Measurements from ENCODE around the gene ADAMTSL3.

Gene ADAMTSL3

GRCh38 chr15:83764201-83764838, 110.4 kb downstream of the ADAMTSL3 start:
- no peak for DNase-seq

DNA sequence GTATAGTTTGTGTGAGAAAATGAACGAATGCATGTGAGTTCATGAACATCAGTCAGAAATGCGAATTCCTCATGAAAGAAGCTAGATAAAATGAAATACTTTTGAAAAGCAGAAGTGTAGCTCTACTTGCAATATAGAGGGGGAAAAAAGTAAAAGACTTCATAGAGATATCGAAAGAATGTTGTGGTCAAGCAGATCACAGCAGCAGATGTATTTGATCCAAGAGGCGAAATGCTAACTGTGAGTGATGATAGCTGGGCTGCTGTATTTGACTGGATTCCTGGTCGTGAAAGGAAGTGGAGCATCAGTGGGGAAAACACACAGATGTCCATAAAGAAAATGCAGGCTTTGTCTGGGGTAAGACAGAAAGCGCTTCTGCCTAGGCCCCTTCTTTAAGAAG, 112.4 kb downstream of the ADAMTSL3 start:
- DNase-seq, result no peak

- no peak for DNase-seq
Observed at GRCh38 chr15:83767741-83768140, 113.8 kb downstream of the ADAMTSL3 start.

DNA sequence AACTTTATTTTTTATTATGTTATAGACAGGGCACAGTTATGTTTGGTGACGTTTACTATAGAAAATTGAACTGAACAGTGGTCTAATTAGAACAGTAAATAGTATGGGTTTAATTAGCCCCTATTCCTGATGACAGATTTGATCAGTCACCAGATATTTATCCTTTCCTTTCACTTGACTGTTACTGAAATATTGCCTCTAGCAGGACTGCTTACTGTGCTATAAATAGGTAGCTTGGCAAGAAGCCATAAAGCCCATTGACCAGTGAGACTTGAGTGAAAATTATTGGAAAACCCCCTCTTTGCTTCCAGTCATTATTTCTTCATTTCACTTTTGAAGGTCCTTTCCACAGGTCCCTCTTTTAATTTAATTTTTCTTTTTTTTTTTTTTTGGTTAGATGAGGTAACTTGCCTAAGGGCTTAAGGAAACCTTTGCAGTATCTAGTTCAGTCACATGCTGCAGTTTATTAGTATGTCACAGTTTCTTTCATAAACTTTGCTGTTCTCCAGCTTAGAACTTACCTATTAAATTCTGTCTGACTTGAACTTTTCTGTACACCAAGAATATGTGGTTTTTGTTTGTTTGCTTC, 115.6 kb downstream of the ADAMTSL3 start:
- DNase-seq, result no peak

- no peak for DNase-seq
Observed at GRCh38 chr15:83775738-83776137, 121.8 kb downstream of the ADAMTSL3 start.

GRCh38 chr15:83776986-83777385, 123.1 kb downstream of the ADAMTSL3 start:
- no peak for DNase-seq

GRCh38 chr15:83783227-83783626, 129.3 kb downstream of the ADAMTSL3 start:
- DNase-seq, result no peak

- DNase-seq, result no peak
Observed at GRCh38 chr15:83784975-83785374, 131.1 kb downstream of the ADAMTSL3 start.

GRCh38 chr15:83786336-83786735, 132.4 kb downstream of the ADAMTSL3 start:
- no peak for DNase-seq

DNA sequence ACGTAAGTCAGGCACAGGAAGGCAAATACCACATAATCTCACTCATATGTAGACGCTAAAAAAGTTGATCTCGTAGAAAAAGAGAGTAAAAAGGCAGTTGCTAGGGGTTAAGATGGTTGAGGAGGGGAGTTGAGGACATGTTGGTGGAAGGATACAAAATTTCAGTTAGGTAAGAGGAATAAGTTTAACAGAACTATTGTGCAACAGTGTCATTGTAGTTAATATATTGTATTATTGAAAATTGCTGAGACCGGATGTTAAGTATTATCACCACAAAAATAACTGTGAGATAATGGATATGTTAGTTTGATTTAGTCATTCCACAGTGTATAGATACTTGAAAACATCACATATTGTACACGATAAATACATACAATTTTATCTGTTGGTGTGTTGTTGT, 139.1 kb downstream of the ADAMTSL3 start:
- DNase-seq, result no peak

DNA sequence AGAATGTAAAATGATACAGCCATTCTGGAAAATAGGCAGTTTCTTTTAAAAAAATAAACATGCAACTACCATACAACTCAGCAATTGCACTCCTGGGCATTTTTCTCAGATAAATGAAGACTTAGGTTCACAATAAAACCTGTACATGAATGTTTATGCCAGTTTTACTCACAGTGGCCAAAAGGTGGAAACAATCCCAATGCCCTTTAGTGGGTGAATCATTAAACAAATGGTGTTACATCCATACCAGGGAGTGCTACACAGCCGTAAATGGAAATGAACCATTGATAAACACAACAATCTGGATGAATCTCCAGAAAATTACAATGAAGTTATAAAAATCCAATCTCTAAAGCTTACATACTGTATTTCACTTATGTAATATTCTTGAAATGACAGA, 140.3 kb downstream of the ADAMTSL3 start:
- DNase-seq, result no peak

- DNase-seq, result no peak
Observed at GRCh38 chr15:83809345-83809744, 155.4 kb downstream of the ADAMTSL3 start.

DNA sequence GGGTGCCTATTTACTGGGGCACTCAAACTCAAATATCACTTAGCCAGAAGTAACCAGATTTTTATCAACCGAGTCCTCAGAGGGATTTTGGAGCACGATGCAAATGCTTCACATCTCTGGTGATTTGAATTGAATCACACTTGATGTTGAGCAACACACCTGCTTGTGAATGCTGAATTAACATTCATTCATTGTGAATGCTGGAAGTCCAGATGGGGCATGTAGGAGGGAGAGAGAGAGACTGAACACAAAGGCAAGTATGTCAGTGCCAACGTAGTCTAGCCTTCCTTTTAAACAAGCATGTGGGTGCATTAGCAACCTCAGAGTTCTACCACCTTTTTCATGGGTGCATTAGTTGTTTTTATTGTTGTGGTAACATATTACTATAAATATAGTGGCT, 156.2 kb downstream of the ADAMTSL3 start:
- DNase-seq, result no peak

DNA sequence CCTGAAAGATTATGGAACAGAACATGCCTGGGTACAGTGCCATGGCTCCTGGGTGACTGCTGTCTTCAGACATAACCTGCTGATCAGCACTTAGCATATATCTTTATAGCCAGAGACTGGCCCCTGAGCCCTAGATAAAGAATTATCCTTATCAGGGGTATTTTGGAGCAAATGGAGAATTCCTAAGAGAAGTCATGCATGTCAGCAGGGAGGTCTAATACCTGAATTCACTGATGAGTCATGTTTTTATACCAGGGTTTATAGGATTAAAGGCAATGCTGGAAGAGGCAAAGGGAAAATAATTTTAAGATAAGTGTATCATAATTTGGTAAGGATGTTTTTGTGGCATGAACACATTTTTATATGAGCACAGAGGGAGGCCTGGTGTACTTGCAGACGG, 159.8 kb downstream of the ADAMTSL3 start:
- no peak for DNase-seq

DNA sequence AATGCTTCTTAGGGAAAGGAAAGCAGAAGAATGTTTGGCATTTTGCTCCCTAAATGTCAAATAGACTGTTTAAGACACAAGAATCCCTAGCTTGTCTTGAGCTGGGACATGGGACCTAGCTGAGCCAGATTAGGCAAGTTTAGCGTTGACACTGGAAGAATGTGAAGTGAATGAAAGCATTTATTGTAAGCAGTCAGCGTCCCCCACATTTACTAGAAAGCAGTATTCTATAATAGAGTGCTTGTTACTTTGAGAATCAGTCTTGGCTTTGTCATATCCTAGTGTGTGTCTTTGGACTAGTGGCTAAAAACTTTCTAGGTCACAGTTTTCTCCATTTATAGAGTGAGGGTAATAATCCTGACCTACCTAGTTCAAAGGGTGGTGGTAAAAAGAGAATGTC, 161.6 kb downstream of the ADAMTSL3 start:
- DNase-seq, result no peak

DNA sequence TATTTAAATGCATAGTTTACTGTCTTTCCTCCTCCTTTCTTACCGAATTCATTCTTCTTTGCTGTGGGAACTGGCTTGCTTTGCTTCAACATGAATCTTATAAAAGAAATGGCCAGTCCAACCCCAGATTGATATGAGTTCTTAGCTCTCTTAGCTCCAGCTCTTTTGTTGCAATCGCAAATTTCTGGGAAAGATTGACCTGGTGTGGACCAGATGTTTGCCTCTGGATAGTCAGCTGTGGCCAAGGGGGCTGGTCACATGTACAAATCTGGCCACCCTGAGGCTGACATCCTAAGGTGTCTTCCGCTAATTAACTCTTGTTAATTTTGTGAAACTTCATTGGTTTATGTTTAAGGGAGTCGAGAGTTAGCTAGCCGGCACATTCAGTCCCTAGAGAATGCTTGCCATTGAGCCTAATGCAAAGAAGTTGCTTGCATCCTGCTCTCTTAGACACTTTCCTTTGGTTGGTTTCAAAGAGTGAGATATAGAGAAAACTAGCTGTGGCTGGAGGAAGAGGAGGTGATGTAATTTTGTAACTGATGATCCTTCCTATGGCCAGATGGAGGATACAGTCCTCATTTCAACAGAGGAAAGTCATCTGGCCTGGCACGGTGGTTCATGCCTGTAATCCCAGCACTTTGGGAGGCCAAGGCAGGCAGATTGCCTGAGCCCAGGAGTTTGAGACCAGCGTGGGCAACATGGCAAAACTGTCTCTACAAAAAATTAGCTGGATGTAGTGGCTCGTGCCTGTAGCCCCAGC, 162.4 kb downstream of the ADAMTSL3 start:
- no peak for DNase-seq

- no peak for DNase-seq
Observed at GRCh38 chr15:83818591-83818990, 164.7 kb downstream of the ADAMTSL3 start.

- no peak for DNase-seq
Observed at GRCh38 chr15:83830381-83830780, 176.5 kb downstream of the ADAMTSL3 start.

- DNase-seq, result no peak
Observed at GRCh38 chr15:83833569-83833968, 179.6 kb downstream of the ADAMTSL3 start.

GRCh38 chr15:83835479-83835878, 181.6 kb downstream of the ADAMTSL3 start:
- no peak for DNase-seq

GRCh38 chr15:83837945-83838571, 184.1 kb downstream of the ADAMTSL3 start:
- DNase-seq, result no peak

- no peak for DNase-seq
Observed at GRCh38 chr15:83838763-83839162, 184.8 kb downstream of the ADAMTSL3 start.

DNA sequence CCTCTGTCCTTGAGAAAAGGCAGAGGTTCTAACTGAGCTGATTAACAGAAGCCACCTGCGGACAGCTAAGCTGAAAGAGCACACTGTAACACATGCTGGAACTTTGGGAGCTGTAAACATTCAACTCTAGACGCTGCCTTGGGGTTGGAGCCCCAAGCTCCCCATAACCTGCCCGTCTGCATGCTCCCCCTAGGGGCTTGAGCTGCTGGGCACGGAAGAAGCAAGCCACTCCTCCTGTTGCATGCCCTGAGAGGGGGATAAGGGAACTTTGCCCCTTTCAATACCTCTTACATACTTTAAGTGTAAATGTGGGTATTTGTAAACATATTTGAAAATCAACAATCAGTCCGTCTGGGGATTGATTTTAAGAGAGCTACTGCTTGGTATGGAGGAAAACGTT, 188.4 kb downstream of the ADAMTSL3 start:
- DNase-seq, result no peak

DNA sequence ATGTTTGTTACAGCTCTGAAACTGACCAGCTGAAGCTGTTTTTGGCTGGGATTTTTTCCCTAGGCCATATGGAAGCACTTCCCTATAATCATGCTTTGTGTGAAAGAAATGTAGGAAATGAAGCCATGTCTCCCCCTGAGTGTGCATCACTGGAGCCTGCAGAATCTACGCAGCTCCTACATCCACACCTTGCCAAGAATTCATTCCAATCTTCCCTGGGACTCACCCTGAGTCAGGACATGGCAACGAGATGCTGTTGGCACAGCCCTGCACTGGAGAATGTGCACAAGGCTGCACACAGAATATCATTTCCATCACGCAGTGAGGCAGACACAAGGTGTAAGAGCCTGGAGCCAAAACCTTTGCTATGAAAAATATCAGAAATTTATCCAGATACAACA, 189.5 kb downstream of the ADAMTSL3 start:
- DNase-seq, result no peak
